GM19468 (cell line): ENCODE data around the gene AMPD2.

ENCODE experiments used
- ATAC-seq: cut with Tn5 transposase; IDR thresholded peaks from one replicate; pipeline ENCODE4 v1.9.1; 2021; ENCODE audit warnings: mild to moderate bottlenecking, moderate library complexity, moderate number of reproducible peaks; ENCODE audit not compliant: unreplicated experiment; ENCODE audit errors: extremely low read depth

The AMPD2 gene

GRCh38 chr1:109619576-109620400 lies at the start of gene AMPD2, which contains the start of gene GNAT2:
TSS of gene AMPD2 (plus strand) at chr1:109619837. CDS start at chr1:109621176, 1,339 bp downstream.
TSS of gene GNAT2 (minus strand) at chr1:109619616. CDS start at chr1:109612870, 6,746 bp downstream.
- no peak for ATAC-seq

GRCh38 chr1:109570414-109570813 lies 49.2 kb upstream of the AMPD2 start:
- ATAC-seq: no peak

DNA sequence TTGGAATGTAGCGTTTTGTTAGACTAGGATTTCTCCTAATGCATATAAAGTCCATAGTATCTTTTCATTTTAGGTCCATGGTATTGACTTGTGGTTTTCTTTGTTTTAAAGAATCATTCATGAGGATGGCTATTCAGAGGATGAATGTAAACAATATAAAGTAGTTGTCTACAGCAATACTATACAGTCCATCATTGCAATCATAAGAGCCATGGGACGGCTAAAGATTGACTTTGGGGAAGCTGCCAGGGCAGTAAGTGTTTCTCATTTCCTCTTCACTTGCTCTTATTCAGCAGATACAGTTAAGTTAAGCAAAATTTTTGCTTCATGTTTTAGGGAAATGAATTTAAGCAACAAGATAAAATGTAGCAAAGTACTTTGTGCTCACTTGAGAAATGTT lies 45.9 kb upstream of the AMPD2 start:
- no peak for ATAC-seq

DNA sequence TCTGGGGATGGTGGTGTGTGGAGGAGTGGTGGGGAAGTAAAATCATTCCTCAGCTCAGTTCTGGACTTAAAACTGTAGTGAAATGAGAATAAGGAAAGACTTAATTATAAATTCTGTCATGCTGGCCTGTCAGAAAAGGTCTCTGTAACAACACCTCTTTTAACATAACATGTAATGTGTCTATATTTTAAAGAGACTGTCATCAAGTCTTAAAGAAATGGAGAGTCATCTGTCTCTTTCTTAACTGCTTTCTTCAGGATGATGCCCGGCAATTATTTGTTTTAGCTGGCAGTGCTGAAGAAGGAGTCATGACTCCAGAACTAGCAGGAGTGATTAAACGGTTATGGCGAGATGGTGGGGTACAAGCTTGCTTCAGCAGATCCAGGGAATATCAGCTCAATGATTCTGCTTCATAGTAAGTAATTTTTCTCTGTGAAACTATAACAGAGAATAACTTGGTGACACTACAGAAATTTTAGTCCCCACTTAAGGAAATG lies 40.6 kb upstream of the AMPD2 start:
- no peak for ATAC-seq

GRCh38 chr1:109579491-109579890 lies 40.1 kb upstream of the AMPD2 start:
- ATAC-seq: no peak

DNA sequence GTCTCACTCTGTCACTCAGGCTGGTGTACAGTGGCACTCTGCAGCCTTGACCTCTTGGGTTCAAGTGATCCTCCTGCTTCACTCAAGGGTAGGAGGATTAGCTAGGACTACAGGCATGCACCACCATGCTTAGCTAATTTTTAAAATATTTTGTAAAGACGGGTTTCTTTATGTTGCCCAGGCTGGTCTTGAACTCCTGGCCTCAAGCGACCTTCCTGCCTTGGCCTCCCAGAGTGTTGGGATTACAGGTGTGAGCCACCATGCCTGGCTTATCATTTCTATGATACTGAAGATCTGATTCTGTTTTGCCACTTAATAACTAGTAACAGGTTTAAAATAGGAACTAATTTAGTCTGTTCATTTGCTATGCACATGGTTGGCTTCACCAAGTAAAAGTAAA lies 37.6 kb upstream of the AMPD2 start:
- ATAC-seq: no peak

DNA sequence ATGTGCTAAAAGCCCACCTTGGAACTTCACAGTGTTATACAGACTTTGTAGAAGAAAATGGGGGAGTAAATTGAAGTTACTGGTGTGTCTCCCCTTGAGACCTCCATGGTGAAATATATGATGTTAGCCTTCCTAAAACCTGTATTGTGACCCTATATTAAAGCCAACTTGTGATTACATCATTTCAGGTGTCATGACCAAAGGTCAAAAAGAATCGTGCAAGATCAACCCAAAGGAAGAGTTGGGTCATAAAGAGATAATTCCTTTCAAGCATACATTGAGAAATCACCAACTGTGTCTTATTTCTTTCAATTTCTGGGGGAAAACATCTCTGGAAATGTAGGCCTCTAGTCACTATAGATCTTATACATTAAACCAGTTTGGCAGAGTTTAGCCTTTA lies 34.9 kb upstream of the AMPD2 start:
- ATAC-seq: no peak

DNA sequence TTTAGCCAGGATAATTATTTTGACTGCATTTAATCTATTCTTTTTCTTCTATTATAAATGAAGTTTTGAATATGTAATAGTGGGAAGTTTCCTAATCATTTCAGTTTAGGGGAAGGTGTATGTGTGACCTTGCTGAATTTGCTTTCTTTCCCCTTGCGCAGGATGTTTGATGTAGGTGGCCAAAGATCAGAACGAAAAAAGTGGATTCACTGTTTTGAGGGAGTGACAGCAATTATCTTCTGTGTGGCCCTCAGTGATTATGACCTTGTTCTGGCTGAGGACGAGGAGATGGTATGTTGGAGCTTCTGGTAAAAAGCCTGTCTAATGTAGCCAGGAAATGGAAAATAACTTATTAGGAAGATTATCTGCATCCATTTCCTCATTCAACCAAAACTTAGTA lies 33.6 kb upstream of the AMPD2 start:
- no peak for ATAC-seq

DNA sequence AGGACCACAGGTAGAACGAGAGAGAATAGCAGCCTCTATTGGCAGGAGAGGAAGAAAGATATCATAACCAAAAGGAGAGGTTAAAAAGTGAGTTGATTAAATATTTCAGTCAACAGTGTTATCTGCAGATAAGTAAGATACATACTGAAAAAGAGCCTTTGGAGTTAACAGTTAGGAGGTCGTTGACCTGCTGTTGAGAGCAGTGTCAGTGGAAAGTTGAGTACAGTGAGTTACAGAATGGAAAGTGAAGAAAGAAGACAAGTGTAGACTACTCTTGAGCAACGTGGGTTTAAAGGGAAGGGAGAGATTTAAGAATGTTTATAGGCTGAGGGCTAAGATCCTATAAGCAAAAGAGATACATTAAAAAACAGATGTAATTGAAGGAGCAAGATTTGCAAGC lies 30.5 kb upstream of the AMPD2 start:
- ATAC-seq: no peak

- ATAC-seq: no peak
Measured at GRCh38 chr1:109589679-109590078, 30.0 kb upstream of the AMPD2 start.

DNA sequence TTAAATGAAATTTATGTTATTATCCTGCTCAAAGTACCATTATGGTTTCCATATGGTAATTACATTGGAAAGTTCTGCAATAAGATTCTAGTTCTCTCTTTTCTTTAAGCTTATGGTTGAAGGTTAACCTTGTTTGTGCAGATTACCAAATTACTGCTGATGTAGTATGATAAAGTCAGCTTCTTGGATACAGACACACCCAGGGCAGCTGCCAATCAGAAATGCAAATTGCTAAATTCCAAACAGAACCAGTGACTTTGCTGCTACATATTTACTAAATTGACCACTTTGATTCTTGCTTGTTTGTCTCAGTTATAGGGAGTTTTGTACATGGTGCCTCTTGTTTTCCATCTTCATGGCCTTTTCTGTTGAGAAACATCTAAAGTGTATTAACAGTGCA lies 26.7 kb upstream of the AMPD2 start:
- ATAC-seq: no peak

DNA sequence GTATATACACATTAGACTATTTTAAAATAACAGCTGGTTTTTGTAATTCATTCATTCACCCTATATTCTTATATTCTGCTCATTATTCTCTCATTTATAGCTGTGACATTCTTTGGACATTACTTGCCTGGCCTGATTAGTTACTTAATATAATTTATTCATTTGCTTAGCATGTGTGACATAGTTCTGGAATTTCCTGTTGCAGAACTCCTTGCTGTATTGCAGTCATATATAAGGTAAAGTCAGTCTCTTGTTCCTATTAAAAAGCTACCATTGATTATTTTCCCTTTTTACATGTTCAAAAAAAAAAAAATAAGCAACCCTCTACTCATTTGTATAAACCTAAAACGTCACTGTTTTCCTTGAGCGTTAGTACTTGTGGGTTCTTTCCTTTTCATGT lies 24.1 kb upstream of the AMPD2 start:
- ATAC-seq: no peak

GRCh38 chr1:109598156-109598555 lies 21.5 kb upstream of the AMPD2 start:
- no peak for ATAC-seq

GRCh38 chr1:109598655-109599054 lies 21.0 kb upstream of the AMPD2 start:
- no peak for ATAC-seq

DNA sequence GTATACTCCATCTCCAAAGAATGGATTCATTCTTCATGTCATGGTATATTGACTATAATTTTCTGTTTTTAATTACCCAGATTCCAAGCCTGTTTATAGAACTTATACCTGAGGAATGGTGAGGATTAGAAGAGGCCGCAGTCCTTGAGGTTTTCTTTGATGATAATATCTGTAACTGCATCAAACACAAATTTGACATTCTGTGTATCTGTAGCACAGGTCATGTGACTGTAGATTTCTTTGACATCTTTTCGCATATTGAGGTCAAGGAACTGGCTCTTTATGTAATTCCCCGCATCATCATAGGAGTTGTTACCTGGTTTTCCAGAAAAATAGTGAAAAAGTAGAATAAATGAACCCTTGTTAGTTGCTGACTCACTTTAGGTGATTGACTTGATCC lies 16.4 kb upstream of the AMPD2 start:
- no peak for ATAC-seq

DNA sequence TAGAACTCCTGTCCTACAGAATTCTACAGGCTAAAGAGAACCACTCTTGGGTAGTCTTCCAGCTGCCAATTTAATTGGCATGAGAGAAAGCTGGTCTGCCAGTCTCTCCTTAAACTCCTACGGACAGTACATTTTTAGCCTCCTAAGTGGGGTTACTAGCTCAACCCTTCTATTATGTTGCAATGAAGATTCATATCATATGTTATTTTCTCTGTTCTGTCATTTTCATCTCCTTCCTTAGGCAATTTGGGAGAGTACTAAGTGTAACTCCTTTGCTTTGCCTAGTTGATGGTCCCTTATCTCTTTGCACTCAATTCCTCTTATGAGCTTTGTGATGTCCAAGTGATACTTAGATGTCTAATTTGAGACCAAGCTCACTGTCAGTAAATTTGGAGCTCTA lies 14.3 kb upstream of the AMPD2 start:
- ATAC-seq: no peak

DNA sequence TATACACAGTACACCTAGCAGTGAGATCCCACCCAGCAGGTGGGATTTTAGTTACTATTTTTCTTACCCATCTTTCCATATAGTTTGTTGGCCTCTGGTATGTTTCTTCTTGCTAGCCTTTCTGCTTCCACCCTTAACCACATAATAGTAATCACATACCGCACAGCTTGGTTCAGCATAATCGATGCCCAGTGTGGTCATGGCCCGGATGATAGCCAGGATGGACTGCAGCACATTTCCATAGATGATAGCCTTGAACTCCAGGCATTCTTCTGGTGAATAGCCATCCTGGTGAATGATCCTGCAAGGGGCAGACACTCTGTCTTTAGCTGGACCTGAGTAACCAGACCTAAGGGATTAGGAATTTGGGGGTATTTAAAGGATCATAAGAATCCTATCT lies 9.8 kb upstream of the AMPD2 start:
- ATAC-seq: no peak

DNA sequence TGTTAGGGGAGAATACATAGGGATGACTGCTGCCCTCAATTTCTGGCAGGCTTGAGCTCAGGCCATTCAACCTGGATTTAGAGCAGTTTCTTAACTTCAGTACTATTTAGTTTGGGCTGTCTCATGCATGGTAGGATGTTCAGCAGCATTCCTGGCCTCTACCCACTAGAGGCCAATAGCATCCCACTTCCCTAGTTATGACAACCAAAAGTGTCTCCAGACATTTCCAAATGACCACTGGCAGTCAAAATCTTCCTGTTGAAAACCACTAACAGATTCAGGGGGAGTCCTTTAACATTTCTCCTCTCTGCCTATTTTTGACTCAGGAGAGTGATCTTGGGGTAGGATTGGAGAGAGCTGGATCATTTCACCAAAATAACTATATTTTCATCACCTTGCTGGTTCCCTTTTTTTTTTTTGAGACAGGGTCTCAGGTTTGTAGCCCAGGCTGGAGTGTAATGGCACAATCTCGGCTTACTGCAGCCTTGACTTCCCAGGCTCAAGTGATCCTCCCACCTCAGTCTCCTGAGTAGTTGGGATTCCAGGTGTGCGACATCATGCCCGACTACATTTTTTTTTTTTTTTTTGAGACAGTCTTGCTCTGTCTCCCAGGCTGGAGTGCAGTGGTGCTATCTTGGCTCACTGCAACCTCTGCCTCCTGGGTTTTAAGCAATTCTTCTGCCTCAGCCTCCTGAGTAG lies 8.9 kb upstream of the AMPD2 start:
- no peak for ATAC-seq

- no peak for ATAC-seq
Measured at GRCh38 chr1:109611308-109611990, 8.2 kb upstream of the AMPD2 start.

DNA sequence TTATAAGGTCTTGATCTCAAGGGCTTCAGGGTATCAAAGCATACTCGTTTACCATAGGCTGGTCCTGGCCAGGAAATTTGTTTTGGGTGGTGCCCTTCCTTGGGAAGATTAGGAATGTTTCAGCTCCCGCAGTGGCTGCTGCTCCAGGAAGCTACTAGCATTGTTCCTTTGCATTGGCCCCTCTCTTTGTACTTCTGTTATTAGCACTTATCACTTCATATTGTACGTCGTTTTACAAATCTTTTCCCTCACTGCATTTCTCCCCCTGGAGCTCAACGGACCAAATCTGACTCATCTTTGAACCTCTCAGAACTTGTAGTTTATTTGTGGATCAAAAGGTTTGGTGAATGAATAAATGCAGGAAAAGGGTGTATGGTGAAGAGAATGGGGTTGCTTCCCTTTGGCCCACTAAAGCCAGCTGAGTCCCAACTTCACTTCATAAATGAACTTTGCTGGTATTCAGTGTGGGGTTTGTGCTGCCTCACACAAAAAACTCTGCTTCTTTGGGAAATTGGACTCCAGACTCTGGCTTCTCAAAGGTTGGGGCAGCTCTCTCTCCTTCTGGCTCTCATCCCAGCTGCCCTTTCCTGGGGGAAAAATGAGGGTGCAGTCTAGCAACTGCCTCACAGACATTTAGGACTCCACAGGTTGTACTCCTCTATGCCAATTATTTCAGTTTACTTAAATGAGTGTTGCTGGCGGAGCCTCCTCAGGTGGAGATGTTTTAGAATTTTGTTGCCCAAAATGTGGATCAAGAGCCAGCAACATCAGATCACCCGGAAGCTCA lies 6.1 kb upstream of the AMPD2 start:
- no peak for ATAC-seq
